Sigmoid colon (tissue), 3 donors: ENCODE results near the gene NBEAL1.
"Not testable (repeated sequence)": the region's sequence is repeated elsewhere in the genome, so short reads cannot be mapped to it uniquely, and the experiment has no call there.

Experiments used
- CTCF ChIP-seq, 4 experiments: fragments of 450-650 bp in 3 of 4; fragments of 200-600 bp in 1 of 4; IDR thresholded peaks; one replicate each; pipeline ENCODE4 v1.5.1; 2016 to 2019; ENCODE audit warnings: antibody characterized with exemption in 4 of 4, mild to moderate bottlenecking in 3 of 4, moderate library complexity in 2 of 4
- POLR2A ChIP-seq, 2 donors: fragments of 450-650 bp; IDR thresholded peaks; one replicate each; pipeline ENCODE4 v1.6.1; 2016; ENCODE audit warnings: antibody characterized with exemption in 2 of 2, mild to moderate bottlenecking in 2 of 2, moderate library complexity in 2 of 2

GRCh38 chr2:203039211-203039610 lies 24.5 kb downstream of the NBEAL1 start:
- TF ChIP-seq CTCF, POLR2A (IDR thresholded peaks at IDR 0.05): not testable (repeated sequence)
